Endothelial cell of umbilical vein (primary cell): ENCODE measurements around the gene GLI3. TPM values are rescaled to one million over a fixed set of nuclear protein-coding genes. Genes with fewer than 3 reads are reported as not detected.

Experiments
- BruUV-seq: library from RNA; stranded (reverse); fragments of 400-500 nt; replicated peaks from 2 replicates; lab custom pipeline; 2021; lab: Mats Ljungman, UMichigan
- CTCF ChIA-PET: fragments of 300-600, 350-600 bp; sonication (Branson Sonifier 250); formaldehyde crosslinking; loops from one replicate; lab custom pipeline; 2021; ENCODE audit warnings: antibody characterized with exemption, inconsistent platforms; lab: Charles Lee
- POLR2A ChIA-PET: fragments of 300-600, 350-600 bp; sonication (Branson Sonifier 250); formaldehyde crosslinking; loops from one replicate; lab custom pipeline; 2021; ENCODE audit warnings: antibody characterized with exemption, inconsistent platforms; lab: Charles Lee
- DNase-seq: peaks from one replicate; pipeline ENCODE4 v3.0.0-alpha.2; 2011; ENCODE audit warnings: low read depth, low spot score
- FAIRE-seq: peaks from 2 replicates; lab custom pipeline; 2011; peaks lifted over from hg19 to GRCh38; lab: Jason Lieb, UNC
- H2AFZ ChIP-seq: 2 replicates; pipeline ENCODE4 v1.6.0; 2012; ENCODE audit warnings: low read depth, low read length, control low read depth, inconsistent platforms
- H3K27ac ChIP-seq: 2 replicates; pipeline ENCODE4 v1.5.1; 2011; ENCODE audit warnings: low read depth, mild to moderate bottlenecking, control low read depth, low read length, moderate library complexity; ENCODE audit not compliant: insufficient read depth
- H3K27me3 ChIP-seq, 2 experiments: 2 replicates each; pipeline versions ENCODE4 v1.6.0 to v1.6.1; 2011; ENCODE audit warnings: low read length in 2 of 2, mixed read lengths in 1 of 2; ENCODE audit not compliant: control insufficient read depth in 2 of 2, insufficient read depth in 2 of 2
- H3K36me3 ChIP-seq, 2 experiments: 2 replicates in 1 of 2; 3 replicates in 1 of 2; pipeline ENCODE4 v1.5.1; 2011; ENCODE audit warnings: low read length in 2 of 2, mild to moderate bottlenecking in 1 of 2, moderate library complexity in 1 of 2; ENCODE audit not compliant: control insufficient read depth in 2 of 2, insufficient read depth in 2 of 2; ENCODE audit errors: extremely low read depth in 1 of 2
- H3K4me1 ChIP-seq: 3 replicates; pipeline ENCODE4 v1.5.1; 2011; ENCODE audit warnings: mild to moderate bottlenecking, low read length; ENCODE audit not compliant: control insufficient read depth, insufficient read depth; ENCODE audit errors: extremely low read depth
- H3K4me2 ChIP-seq: 2 replicates; pipeline ENCODE4 v1.6.1; 2011; ENCODE audit warnings: low read length, control low read depth, mixed read lengths; ENCODE audit not compliant: insufficient read depth
- H3K4me3 ChIP-seq, 3 experiments: fragments of 200-600 bp in 1 of 3; sonication (generic), shearing (Covaris generic) in 1 of 3; replicated peaks in 1 of 3; 2 replicates each; pipeline ENCODE4 v1.5.1; 2011 to 2016; ENCODE audit warnings: control low read depth in 3 of 3, low read length in 3 of 3, mild to moderate bottlenecking in 2 of 3, inconsistent platforms in 1 of 3, low read depth in 1 of 3, moderate library complexity in 1 of 3; ENCODE audit not compliant: insufficient read depth in 1 of 3
- H3K79me2 ChIP-seq: 2 replicates; pipeline ENCODE4 v1.6.0; 2012; ENCODE audit warnings: low read length, inconsistent platforms; ENCODE audit not compliant: control insufficient read depth, insufficient read depth
- H3K9ac ChIP-seq: replicated peaks from 2 replicates; pipeline ENCODE3; 2011; ENCODE audit warnings: low read length, control low read depth; ENCODE audit not compliant: insufficient read depth; ENCODE audit errors: extremely low read depth
- H3K9me1 ChIP-seq: replicated peaks from 3 replicates; pipeline ENCODE4 v1.6.0; 2011; ENCODE audit warnings: mild to moderate bottlenecking, low read length; ENCODE audit not compliant: control insufficient read depth, insufficient read depth; ENCODE audit errors: extremely low read depth
- H3K9me3 ChIP-seq: replicated peaks from 2 replicates; pipeline ENCODE4 v1.5.1; 2012; ENCODE audit warnings: low read length, inconsistent platforms; ENCODE audit not compliant: control insufficient read depth, insufficient read depth
- H4K20me1 ChIP-seq: replicated peaks from 2 replicates; pipeline ENCODE3; 2011; ENCODE audit warnings: mild to moderate bottlenecking, low read length; ENCODE audit not compliant: control insufficient read depth, insufficient read depth; ENCODE audit errors: extremely low read depth
- EZH2 ChIP-seq: IDR thresholded peaks from 2 replicates; pipeline ENCODE4 v1.6.1; 2012; ENCODE audit warnings: borderline replicate concordance, low read depth, mild to moderate bottlenecking, moderate library complexity, low read length, inconsistent platforms; ENCODE audit not compliant: severe bottlenecking
- FOS ChIP-seq: IDR thresholded peaks from 2 replicates; pipeline ENCODE4 v1.6.1; 2011; ENCODE audit warnings: mild to moderate bottlenecking, low read length, moderate library complexity, borderline replicate concordance; ENCODE audit not compliant: insufficient read depth
- GATA2 ChIP-seq: IDR thresholded peaks from 2 replicates; pipeline ENCODE4 v1.7.0; 2011; ENCODE audit warnings: low read depth, mild to moderate bottlenecking, moderate library complexity, mixed read lengths, low read length; ENCODE audit not compliant: insufficient read length, insufficient read depth
- JUN ChIP-seq: IDR thresholded peaks from 2 replicates; pipeline ENCODE4 v1.6.1; 2011; ENCODE audit warnings: borderline replicate concordance, low read depth; ENCODE audit not compliant: insufficient read length, insufficient read depth
- MAX ChIP-seq: IDR thresholded peaks from 2 replicates; pipeline ENCODE4 v1.6.1; 2011; ENCODE audit not compliant: insufficient read depth, insufficient read length
- MYC ChIP-seq: IDR thresholded peaks from one replicate; pipeline ENCODE4 v1.6.1; 2011; ENCODE audit warnings: mild to moderate bottlenecking, low read depth, low read length
- POLR2A ChIP-seq: IDR thresholded peaks from 2 replicates; pipeline ENCODE4 v1.6.1; 2012; ENCODE audit warnings: low read depth, mild to moderate bottlenecking, control low read depth, low read length
- POLR2AphosphoS5 ChIP-seq: IDR thresholded peaks from 2 replicates; pipeline ENCODE4 v1.6.1; 2012; ENCODE audit warnings: low read depth, mild to moderate bottlenecking, control low read depth, low read length, moderate library complexity; ENCODE audit not compliant: insufficient read depth
- dilution Hi-C: fragments of 300-500 bp; cut with MboI; formaldehyde crosslinking; loops from one replicate; pipeline ENCODE4 v1.15.0; 2019; ENCODE audit warnings: low sequenced_read_pairs; ENCODE audit not compliant: extremely low pct_ligation_motif_present
- intact Hi-C: fragments of 100-400 bp; cut with micrococcal nuclease; formaldehyde crosslinking; loops from one replicate; pipeline ENCODE4 v1.10.0; 2022
- polyA plus RNA-seq, 4 experiments: library from polyadenylated mRNA; depleted of rRNA in 3 of 4; stranded (reverse) in 3 of 4; unstranded in 1 of 4; fragments of >200 nt; gene quantifications; 2 replicates each; pipeline versions ENCODE4 v1.2.1 to v1.2.3, GENCODE V29; 2011 to 2012; ENCODE audit warnings: missing spikeins in 1 of 4
- total RNA-seq: library from RNA; stranded (reverse); gene quantifications from 2 replicates; pipeline ENCODE4 v1.2.3, GENCODE V29; 2021
- TF ChIP-seq, protein P1 (sequence below), 2 donors: IDR thresholded peaks; 1 replicate in 1 of 2; 2 replicates in 1 of 2; pipeline ENCODE4 v1.5.1; 2011; ENCODE audit warnings: low read length in 2 of 2, mild to moderate bottlenecking in 2 of 2, moderate library complexity in 2 of 2, control low read depth in 1 of 2, inconsistent platforms in 1 of 2, low read depth in 1 of 2; ENCODE audit not compliant: insufficient read depth in 1 of 2; ENCODE audit errors: extremely low read depth in 1 of 2

The GLI3 gene
- total and polyA plus RNA-seq, 2 donors (not counting 3 experiments of a cell fraction or from before 2014, with no cell fraction given) = 6.0 to 24.9 TPM

GRCh38 chr7:42120191-42120590 is 116.8 kb downstream of the GLI3 start:
- Histone ChIP-seq H3K4me3 (no peak overlapping the region), H3K4me2 (no peak overlapping the region), H2AFZ (no peak overlapping the region), H4K20me1 (no peaks in the 10 kb centered on the region), H3K9me3 (no peaks in the 10 kb centered on the region), H3K27ac (no peak overlapping the region), H3K36me3 (no peaks in the 10 kb centered on the region), H3K9me1 (no peaks in the 10 kb centered on the region), H3K9ac (no peak overlapping the region), H3K4me1 (no peaks in the 10 kb centered on the region), H3K27me3 (no peaks in the 10 kb centered on the region), H3K79me2 (no peaks in the 10 kb centered on the region)
- CTCF ChIA-PET = interaction anchor here (0.9 kb wide), 1 partner anchor 48 kb away, joined by 3 read pairs; no protein-coding TSS in a partner anchor
- no TSS peak for BruUV-seq
- dilution Hi-C loops (no loop called here), intact Hi-C loops (loop anchor here (10.0 kb wide), 1 partner anchor 725 kb away; no protein-coding TSS in a partner anchor)
- TF ChIP-seq EZH2 = no peak
- TF ChIP-seq POLR2AphosphoS5 = no peak
- no peak for TF ChIP-seq FOS
- TF ChIP-seq JUN = no peak
- TF ChIP-seq, protein P1, sequence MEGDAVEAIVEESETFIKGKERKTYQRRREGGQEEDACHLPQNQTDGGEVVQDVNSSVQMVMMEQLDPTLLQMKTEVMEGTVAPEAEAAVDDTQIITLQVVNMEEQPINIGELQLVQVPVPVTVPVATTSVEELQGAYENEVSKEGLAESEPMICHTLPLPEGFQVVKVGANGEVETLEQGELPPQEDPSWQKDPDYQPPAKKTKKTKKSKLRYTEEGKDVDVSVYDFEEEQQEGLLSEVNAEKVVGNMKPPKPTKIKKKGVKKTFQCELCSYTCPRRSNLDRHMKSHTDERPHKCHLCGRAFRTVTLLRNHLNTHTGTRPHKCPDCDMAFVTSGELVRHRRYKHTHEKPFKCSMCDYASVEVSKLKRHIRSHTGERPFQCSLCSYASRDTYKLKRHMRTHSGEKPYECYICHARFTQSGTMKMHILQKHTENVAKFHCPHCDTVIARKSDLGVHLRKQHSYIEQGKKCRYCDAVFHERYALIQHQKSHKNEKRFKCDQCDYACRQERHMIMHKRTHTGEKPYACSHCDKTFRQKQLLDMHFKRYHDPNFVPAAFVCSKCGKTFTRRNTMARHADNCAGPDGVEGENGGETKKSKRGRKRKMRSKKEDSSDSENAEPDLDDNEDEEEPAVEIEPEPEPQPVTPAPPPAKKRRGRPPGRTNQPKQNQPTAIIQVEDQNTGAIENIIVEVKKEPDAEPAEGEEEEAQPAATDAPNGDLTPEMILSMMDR (IDR thresholded peaks at IDR 0.05; ENCODE audit: extremely low read depth in 1 of 2, insufficient read depth in 1 of 2, low read depth in 1 of 2, low read length in 2 of 2) = no peak
- no peak for TF ChIP-seq MYC
- TF ChIP-seq GATA2 = no peak
- TF ChIP-seq MAX = no peak
- TF ChIP-seq POLR2A = no peak
- POLR2A ChIA-PET = no interaction called here
- FAIRE-seq (no peak), DNase-seq (no peak)
